Measurements from ENCODE around the gene SYNDIG1.

SYNDIG1 gene

DNA sequence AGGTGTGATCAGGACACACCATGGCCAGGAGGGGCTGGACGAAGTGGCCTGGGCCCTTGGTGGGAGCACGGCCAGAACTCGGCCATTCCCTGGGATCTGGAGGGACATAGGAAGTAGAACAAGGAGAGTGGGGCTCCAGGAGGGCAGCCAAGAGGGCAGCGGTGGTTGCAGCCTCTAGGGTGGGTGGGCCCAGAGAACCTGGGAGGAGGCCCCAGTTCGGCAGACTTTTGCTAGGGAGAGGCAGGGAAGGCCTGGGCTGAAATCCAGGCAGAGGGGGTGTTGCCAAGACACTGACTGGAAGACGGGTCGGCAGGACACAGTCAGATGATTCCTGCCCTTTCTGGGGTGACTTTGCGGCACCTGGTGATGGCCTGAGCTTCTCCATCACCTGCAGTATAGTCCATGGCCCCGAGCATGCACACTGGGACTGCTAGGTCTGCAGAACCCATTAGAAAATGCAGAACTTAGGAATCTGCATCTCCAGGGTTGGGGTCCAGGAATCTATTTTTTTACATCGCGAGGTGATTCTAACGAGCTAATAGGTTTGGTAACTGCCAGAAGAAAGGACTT lies 224.8 kb downstream of the SYNDIG1 start:
- no peak for DNase-seq (ENCODE audit: low read depth)

DNA sequence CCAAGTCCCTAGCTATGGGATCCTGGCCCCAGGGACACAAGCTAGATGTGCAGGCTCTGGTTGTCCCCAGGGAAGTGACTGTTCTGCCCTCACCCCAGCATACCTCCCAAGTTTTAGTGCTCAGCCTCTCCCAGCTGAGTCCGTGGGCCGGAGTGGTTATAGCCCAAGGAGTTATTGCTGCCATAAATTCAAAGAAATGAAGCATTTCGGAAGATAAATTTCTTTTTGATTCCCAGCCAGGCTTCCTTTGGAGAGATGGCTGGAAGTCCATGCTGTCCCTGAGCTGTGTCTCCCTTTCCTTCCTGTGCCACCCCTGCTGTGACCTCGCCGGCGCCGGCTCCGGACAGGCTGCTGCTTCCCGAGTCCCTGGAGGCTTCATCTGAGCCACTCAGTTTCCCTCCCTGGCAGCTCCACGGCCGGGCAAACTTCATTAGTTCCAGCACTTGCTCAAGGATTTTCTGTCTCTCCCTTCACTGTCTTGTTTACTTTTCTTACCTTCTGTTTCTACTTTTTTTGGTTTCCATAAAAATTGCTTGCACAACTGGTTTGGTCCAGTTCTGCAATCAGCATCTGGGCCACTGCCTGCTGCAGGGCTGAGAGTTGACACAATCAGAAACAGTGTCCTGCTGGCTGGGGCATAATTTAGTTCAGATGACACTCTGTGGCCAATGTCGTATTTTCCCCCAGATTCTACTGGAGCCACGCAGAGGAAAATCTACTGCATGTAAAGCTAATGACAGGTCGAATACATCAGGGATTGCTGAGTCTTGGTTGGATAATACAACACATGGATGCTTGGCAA lies 225.5 kb downstream of the SYNDIG1 start:
- DNase-seq (ENCODE audit: low read depth) = peak; percentile 23

GRCh38 chr20:24695529-24696225 lies 226.2 kb downstream of the SYNDIG1 start:
- DNase-seq (ENCODE audit: low read depth) = no peak

DNA sequence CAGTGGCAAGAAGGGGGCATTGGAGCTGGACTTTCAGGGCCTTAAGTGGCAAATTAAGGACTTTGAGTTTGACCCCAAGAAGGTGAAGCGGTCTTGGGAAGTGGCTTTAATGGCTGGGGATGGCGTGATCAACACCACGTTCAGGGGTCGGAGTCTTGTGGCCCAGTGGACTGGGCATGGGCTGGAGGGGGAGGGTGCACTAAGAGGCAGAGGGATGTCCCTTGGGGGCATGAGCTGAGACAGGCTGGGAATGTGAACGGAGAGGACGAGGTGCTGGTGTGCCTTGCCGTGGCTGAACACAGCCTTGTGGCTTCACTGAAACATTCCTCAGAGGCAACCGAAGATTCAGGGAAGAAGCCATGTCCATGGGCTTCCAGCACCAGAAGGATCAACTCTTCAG lies 227.0 kb downstream of the SYNDIG1 start:
- no peak for DNase-seq (ENCODE audit: low read depth)

GRCh38 chr20:24697411-24697810 lies 228.0 kb downstream of the SYNDIG1 start:
- DNase-seq (ENCODE audit: low read depth) = no peak

- no peak for DNase-seq (ENCODE audit: low read depth)
Measured at GRCh38 chr20:24698189-24698588, 228.8 kb downstream of the SYNDIG1 start.

DNA sequence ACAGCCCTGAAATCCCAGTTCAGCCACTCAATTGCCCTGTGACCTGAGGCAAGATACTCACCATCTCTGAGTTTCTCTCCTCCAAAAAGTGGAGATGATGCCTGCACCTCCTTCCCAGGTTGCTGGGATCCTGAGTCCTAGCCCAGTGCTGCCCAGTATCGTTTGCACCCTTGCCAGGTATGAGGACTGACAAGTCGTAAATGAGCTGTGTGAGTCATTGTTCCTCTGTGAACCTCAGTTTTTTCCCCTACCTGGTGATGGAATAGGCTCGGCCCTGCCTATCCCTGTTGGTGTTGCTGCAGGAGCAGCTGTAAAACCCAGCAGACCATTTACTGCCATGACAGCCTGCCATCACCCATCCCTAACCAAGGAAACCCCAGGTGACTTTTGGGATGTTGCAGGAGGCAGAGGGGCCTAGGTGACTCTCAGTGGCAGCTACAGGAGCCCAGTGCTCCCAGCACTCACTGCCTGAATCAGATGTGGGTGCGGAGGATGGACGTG lies 229.3 kb downstream of the SYNDIG1 start:
- no peak for DNase-seq (ENCODE audit: low read depth)

DNA sequence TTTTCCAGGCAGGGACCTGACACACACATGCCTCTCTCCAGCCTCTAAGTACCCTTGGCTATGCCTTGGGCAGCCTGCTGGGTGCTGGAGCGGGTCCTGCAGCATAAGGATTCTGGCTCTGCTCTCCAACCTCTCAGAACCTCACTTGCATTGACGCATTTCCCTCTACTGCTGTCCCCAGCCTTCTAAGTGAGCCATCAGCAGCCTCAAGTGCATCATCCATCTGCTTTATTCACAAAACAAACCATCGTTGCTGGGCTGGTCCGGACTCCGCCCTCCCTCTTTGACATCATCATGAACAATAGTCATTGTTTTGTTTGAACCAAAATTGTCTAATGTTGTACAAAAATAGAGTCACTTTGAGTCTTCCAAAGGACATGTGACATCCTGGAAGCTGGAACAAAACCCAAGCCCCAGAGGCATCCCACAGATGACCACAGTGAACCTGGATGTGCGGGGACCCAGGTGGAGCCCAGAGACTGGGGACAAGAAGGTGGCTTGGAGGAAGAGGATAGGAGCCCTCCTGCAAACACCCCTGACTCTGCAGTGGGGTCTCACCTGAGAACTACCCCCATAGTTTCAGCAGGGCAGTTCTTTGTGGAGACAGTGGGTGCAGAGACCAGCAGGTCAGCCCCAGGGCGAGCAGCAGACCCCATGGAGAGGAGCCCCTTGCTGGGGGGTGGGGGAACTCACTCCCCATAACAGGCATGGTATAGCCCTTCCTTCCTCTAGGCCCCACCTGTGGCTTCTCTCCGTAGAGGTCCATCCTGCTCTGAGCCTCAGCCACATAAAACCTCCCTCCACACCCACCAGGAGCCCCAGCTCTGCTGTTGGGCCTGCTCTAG lies 230.1 kb downstream of the SYNDIG1 start:
- DNase-seq (ENCODE audit: low read depth) = no peak

DNA sequence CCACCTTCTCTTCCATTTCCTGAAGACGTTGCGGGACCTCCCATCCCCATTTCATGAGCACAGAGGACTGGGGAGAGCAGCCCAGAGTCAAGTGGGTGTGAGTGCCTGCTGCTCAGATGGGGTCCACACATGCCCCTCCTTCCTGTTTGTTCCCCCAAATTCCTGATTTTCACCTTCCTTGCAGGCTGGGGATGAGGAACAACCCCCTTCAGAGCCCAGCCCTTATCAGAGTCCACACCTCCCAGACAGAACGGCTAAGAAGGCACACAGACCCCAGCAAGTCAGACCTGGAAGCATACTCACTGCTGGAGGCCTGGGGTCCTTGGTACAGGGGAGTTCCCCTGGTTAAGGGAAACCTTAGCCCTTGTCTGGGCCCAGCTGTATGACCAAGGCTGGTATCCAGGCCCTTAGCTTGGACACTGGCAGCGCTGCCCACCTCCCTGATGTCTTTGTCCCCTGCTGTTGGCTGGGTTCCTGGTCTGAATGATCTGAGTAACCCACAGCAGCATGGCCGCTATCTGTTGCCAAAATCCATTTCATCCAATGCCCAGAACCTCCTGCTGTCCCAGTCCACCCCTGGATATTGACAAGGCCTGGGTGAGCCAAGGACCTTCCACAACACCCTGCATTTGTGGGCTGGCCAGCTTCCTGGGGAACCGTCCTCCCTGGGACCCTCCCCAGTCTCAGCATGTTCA lies 230.9 kb downstream of the SYNDIG1 start:
- DNase-seq (ENCODE audit: low read depth) = no peak

- no peak for DNase-seq (ENCODE audit: low read depth)
Measured at GRCh38 chr20:24701027-24701426, 231.6 kb downstream of the SYNDIG1 start.

DNA sequence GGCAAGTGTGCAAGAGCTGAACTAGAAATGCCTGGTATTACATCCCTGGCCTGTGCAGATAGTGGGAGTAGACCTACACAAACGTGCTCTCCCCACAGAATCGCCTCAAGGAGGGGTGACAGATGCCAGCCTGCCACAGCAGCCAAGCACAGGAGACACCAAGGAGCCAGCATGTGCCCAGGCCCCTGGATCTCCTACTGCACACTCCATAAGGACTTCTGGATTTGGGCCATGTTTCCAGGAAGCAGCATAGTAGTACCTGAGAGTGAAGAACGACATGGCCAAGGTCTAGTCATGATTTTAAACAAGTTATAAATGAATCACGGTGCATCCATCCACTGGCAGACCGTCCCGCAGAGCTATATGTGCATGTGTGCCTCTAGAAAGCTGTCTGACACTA lies 232.2 kb downstream of the SYNDIG1 start:
- no peak for DNase-seq (ENCODE audit: low read depth)

GRCh38 chr20:24702501-24703283 lies 233.3 kb downstream of the SYNDIG1 start:
- DNase-seq (ENCODE audit: low read depth) = no peak

- no peak for DNase-seq (ENCODE audit: low read depth)
Measured at GRCh38 chr20:24703284-24703610, 233.8 kb downstream of the SYNDIG1 start.

DNA sequence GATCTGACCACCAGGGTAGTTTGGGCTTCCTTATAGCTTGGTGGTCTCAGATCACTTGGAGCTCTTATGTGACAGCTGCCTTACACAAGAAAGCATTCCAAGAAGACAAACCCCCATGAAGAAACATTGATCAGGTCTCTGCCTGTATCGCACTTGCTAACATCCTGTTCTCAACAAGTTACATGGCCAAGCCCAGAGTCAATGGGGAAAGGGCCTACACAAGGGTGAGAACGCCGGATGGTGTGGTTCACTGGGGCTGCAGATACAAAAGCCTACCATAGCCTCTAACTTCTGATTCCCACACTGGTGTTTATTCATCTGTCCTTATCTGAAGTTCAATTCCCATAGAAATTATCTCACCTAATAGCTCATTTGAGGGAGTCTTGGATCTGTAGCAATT lies 235.5 kb downstream of the SYNDIG1 start:
- no peak for DNase-seq (ENCODE audit: low read depth)

DNA sequence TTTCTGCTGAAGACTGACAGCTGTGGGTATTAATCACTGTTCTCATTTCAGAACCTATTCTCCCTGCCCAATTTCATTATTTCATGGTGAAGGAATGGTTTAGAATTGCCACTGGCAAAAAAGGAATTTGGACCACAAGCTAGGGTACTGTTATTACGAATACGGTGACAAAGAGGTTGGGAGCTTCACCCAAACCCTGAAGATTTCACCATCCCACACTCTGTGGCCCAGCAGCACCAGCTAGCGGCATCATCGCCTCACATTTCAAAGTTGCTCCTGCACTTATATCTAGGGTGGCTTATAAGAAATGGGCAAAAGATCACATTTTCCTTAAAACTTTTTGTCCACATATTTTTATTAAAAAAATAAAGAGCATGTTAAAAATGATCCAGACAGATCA lies 236.1 kb downstream of the SYNDIG1 start:
- peak; percentile 8 for DNase-seq (ENCODE audit: low read depth)

DNA sequence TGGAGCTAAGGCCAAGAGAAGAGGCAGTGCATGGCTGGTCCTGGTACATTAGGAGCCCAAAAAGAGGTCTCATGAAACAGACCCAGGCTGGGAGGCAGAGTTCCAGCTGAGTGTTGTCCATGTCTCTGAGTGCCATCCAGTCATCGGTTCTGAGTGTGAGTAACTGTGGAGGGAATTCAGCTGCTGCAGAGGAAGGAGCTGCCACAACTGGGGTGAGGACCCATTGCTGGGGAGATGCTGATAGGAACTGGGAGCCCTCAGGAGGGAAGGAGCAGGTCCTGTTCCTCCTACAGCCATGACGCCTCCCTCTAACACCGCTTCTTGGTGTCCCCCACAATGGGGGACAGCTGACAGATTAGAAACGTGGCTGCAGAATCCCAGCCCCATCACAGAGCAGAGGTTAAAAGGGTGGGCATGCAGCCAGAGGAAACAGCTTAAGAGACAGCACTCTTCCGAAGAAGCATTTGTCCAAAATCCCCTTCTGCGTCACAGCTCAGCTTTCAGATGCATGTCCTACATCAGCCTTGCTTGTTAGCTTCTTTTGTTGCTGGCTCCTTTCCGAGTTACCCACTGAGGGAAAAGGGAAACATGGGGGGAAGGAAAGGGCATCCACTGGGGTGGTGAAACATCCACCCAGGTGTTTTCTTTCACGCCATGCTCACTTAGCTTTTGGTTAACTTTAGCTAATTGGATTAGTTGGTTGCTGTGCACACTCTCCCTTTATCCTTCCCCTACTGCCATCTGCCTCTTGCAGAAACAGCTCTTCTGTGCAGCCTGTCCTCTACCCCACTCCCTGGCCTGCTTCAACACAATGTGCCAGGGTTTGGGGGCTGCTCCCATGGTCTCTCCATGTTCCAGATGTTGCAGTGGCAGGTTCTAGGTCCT lies 239.2 kb downstream of the SYNDIG1 start:
- DNase-seq (ENCODE audit: low read depth) = no peak

Measured in EH (cell line).